Prostate gland (tissue), 2 donors: ENCODE results near the gene FBXL13. TPM values are rescaled to one million over a fixed set of nuclear protein-coding genes. Genes with fewer than 3 reads are reported as not detected.
"Not testable (repeated sequence)": the region's sequence is repeated elsewhere in the genome, so short reads cannot be mapped to it uniquely, and the experiment has no call there.

ENCODE experiments used
- DNase-seq: peaks from one replicate; pipeline ENCODE4 v3.0.0-alpha.2; 2019; ENCODE audit warnings: low spot score
- H3K27ac ChIP-seq, 2 donors: fragments of 200-600 bp; sonication (generic); 2 replicates each; pipeline ENCODE4 v1.5.1; 2017 to 2019
- H3K27me3 ChIP-seq: fragments of 200-600 bp; sonication (generic); replicated peaks from 2 replicates; pipeline ENCODE4 v1.5.1; 2019; ENCODE audit not compliant: insufficient read depth
- H3K36me3 ChIP-seq, 2 donors: fragments of 200-600 bp; sonication (generic); 1 replicate in 1 of 2; 2 replicates in 1 of 2; pipeline versions ENCODE4 v1.5.1 to v1.8.1; 2017 to 2019
- H3K4me1 ChIP-seq: fragments of 200-600 bp; sonication (generic); replicated peaks from 2 replicates; pipeline ENCODE4 v1.5.1; 2019
- H3K4me3 ChIP-seq, 2 donors: fragments of 200-600 bp; sonication (generic); 2 replicates each; pipeline ENCODE4 v1.5.1; 2017 to 2019
- H3K9me3 ChIP-seq: fragments of 200-600 bp; sonication (generic); 2 replicates; pipeline ENCODE4 v1.5.1; 2017
- CTCF ChIP-seq, 4 experiments: fragments of 200-600 bp in 2 of 4; fragments of 450-650 bp in 2 of 4; sonication (generic) in 2 of 4; IDR thresholded peaks; 1 replicate in 3 of 4; 2 replicates in 1 of 4; pipeline ENCODE4 v1.5.1; 2016 to 2019; ENCODE audit warnings: antibody characterized with exemption in 4 of 4, mild to moderate bottlenecking in 2 of 4, moderate library complexity in 2 of 4
- POLR2A ChIP-seq: fragments of 450-650 bp; IDR thresholded peaks from one replicate; pipeline ENCODE4 v1.6.1; 2016; ENCODE audit warnings: antibody characterized with exemption, mild to moderate bottlenecking
- POLR2AphosphoS5 ChIP-seq: sonication (generic); formaldehyde crosslinking; IDR thresholded peaks from one replicate; pipeline ENCODE4 v1.6.1; 2017; ENCODE audit warnings: antibody characterized with exemption
- WGBS: methylation state at CpG from one replicate; pipeline ENCODE4 v1.1.5; 2018; 5-methylcytosine and 5-hydroxymethylcytosine counted together
- intact Hi-C: fragments of 100-400 bp; cut with DNase I; formaldehyde crosslinking; loops from one replicate; pipeline ENCODE4 v1.14.2; 2022
- total RNA-seq, 2 donors: library from RNA; depleted of rRNA; stranded (reverse); fragments of >200 nt; gene quantifications; one replicate each; pipeline ENCODE4 v1.1.0, GENCODE V29; 2016

The FBXL13 gene
- total RNA-seq, 2 donors from 2014 or later, result 2.6 to 5.4 TPM

- DNase-seq, result no peak
- intact Hi-C loops, result no loop called here
- Histone ChIP-seq H3K36me3 (no peaks in the 10 kb centered on the region), H3K4me3 (no peak overlapping the region), H3K27me3 (no peaks in the 10 kb centered on the region), H3K27ac (no peak overlapping the region), H3K9me3 (no peaks in the 10 kb centered on the region), H3K4me1 (no peaks in the 10 kb centered on the region)
- WGBS, result 65% methylated on average over 3 of the region's 3 CpGs
- TF ChIP-seq POLR2A (no peak), POLR2AphosphoS5 (no peak), CTCF (IDR thresholded peaks at IDR 0.05) (no peak)
These were observed 25.8 kb upstream of the FBXL13 start for GRCh38 chr7:103100348-103100747.

- no peak for DNase-seq
- Histone ChIP-seq H3K36me3 (peaks cover 0 to 6% of the 10 kb centered on the region in 2 donors), H3K9me3 (no peaks in the 10 kb centered on the region), H3K4me3 (no peak overlapping the region), H3K27me3 (no peaks in the 10 kb centered on the region), H3K4me1 (no peaks in the 10 kb centered on the region), H3K27ac (no peak overlapping the region)
- TF ChIP-seq POLR2AphosphoS5 (no peak), POLR2A (no peak), CTCF (IDR thresholded peaks at IDR 0.05) (no peak)
- 85% methylated on average over 2 of the region's 2 CpGs for WGBS
- intact Hi-C loops, result no loop called here
These were observed 22.4 kb upstream of the FBXL13 start for GRCh38 chr7:103097041-103097440.

- H3K4me3 ChIP-seq, H3K9me3 ChIP-seq, intact Hi-C loops, H3K4me1 ChIP-seq, H3K27ac ChIP-seq, H3K27me3 ChIP-seq, H3K36me3 ChIP-seq, DNase-seq: not testable (repeated sequence)
- 95% methylated on average over 2 of the region's 2 CpGs for WGBS
These were observed 21.0 kb upstream of the FBXL13 start for GRCh38 chr7:103095558-103095957.

- no peak overlapping the region for H3K27ac ChIP-seq
- peak in 2 of 4 experiments; percentile 18 to 28 for TF ChIP-seq CTCF (IDR thresholded peaks at IDR 0.05)
- no peak for TF ChIP-seq POLR2AphosphoS5
- intact Hi-C loops, result no loop called here
- H3K4me1 ChIP-seq, result no peaks in the 10 kb centered on the region
- 29% methylated on average over 3 of the region's 3 CpGs for WGBS
- DNase-seq, result no peak
- no peak overlapping the region for H3K4me3 ChIP-seq
- no peaks in the 10 kb centered on the region for H3K9me3 ChIP-seq
- peaks cover 0 to 6% of the 10 kb centered on the region in 2 donors for H3K36me3 ChIP-seq
- no peaks in the 10 kb centered on the region for H3K27me3 ChIP-seq
These were observed 19.5 kb upstream of the FBXL13 start for GRCh38 chr7:103094102-103094501.

- Histone ChIP-seq H3K36me3 (peaks cover 0 to 6% of the 10 kb centered on the region in 2 donors), H3K4me1 (no peaks in the 10 kb centered on the region), H3K4me3 (no peak overlapping the region), H3K27me3 (no peaks in the 10 kb centered on the region), H3K9me3 (no peaks in the 10 kb centered on the region), H3K27ac (no peak overlapping the region)
- intact Hi-C loops, result no loop called here
- no peak for TF ChIP-seq POLR2A
- no peak for TF ChIP-seq CTCF (IDR thresholded peaks at IDR 0.05)
- TF ChIP-seq POLR2AphosphoS5, result no peak
- DNase-seq, result no peak
- 16% methylated on average over 1 of the region's 1 CpG for WGBS
These were observed 18.8 kb upstream of the FBXL13 start for GRCh38 chr7:103093429-103093828.

- DNase-seq, H3K9me3 ChIP-seq, H3K4me1 ChIP-seq, H3K27me3 ChIP-seq, H3K4me3 ChIP-seq, H3K27ac ChIP-seq, H3K36me3 ChIP-seq, intact Hi-C loops: not testable (repeated sequence)
- 73% methylated on average over 4 of the region's 4 CpGs for WGBS
These were observed 17.7 kb upstream of the FBXL13 start for GRCh38 chr7:103092321-103092720.
